ENCODE results near the gene RPL3.
"Not testable (repeated sequence)": the region's sequence is repeated elsewhere in the genome, so short reads cannot be mapped to it uniquely, and the experiment has no call there.

RPL3 gene

GRCh38 chr22:39327995-39328754, 8.8 kb upstream of the RPL3 start:
- Histone ChIP-seq H3K4me2 (ENCODE audit: low read length) (no peak overlapping the region), H3K36me3 (ENCODE audit: insufficient read depth, low read length) (no peaks in the 10 kb centered on the region), H3K9me3 (replicated peaks; ENCODE audit: low read length) (no peaks in the 10 kb centered on the region), H3K4me1 (ENCODE audit: control insufficient read depth, insufficient read depth, low read length) (peaks cover 7% of the 10 kb centered on the region), H3K27me3 (ENCODE audit: control insufficient read depth, insufficient read depth, low read length) (no peaks in the 10 kb centered on the region), H3K9ac (ENCODE audit: low read depth, low read length) (no peak overlapping the region), H3K4me3 (ENCODE audit: low read length) (no peak overlapping the region)

GRCh38 chr22:39325392-39325932, 6.0 kb upstream of the RPL3 start:
- Histone ChIP-seq H3K9me3 (replicated peaks; ENCODE audit: low read length) (no peaks in the 10 kb centered on the region), H3K4me2 (ENCODE audit: low read length) (no peak overlapping the region), H3K27me3 (ENCODE audit: control insufficient read depth, insufficient read depth, low read length) (no peaks in the 10 kb centered on the region), H3K4me3 (ENCODE audit: low read length) (no peak overlapping the region), H3K9ac (ENCODE audit: low read depth, low read length) (no peak overlapping the region), H3K36me3 (ENCODE audit: insufficient read depth, low read length) (no peaks in the 10 kb centered on the region), H3K4me1 (ENCODE audit: control insufficient read depth, insufficient read depth, low read length) (peaks cover 7% of the 10 kb centered on the region)

- peak overlapping the region; percentile 73 for H3K4me3 ChIP-seq (ENCODE audit: low read length)
- H3K4me2 ChIP-seq (ENCODE audit: low read length): peak overlapping the region; percentile 89
- not testable (repeated sequence) for H3K9me3 ChIP-seq (replicated peaks; ENCODE audit: low read length); H3K27me3 ChIP-seq (ENCODE audit: control insufficient read depth, insufficient read depth, low read length)
- peaks cover 36% of the 10 kb centered on the region for H3K36me3 ChIP-seq (ENCODE audit: insufficient read depth, low read length)
- H3K4me1 ChIP-seq (ENCODE audit: control insufficient read depth, insufficient read depth, low read length): peaks cover 13% of the 10 kb centered on the region
- peak overlapping the region; percentile 99 for H3K9ac ChIP-seq (ENCODE audit: low read depth, low read length)
Observed at GRCh38 chr22:39320616-39321029, 1.2 kb upstream of the RPL3 start.

GRCh38 chr22:39318507-39319283, 728 bp downstream of the RPL3 start:
- peak overlapping the region; percentile 89 for H3K4me2 ChIP-seq (ENCODE audit: low read length)
- H3K4me1 ChIP-seq (ENCODE audit: control insufficient read depth, insufficient read depth, low read length): peaks cover 27% of the 10 kb centered on the region
- peak overlapping the region; percentile 99 for H3K9ac ChIP-seq (ENCODE audit: low read depth, low read length)
- no peaks in the 10 kb centered on the region for H3K9me3 ChIP-seq (replicated peaks; ENCODE audit: low read length)
- peak overlapping the region; percentile 73 for H3K4me3 ChIP-seq (ENCODE audit: low read length)
- no peaks in the 10 kb centered on the region for H3K27me3 ChIP-seq (ENCODE audit: control insufficient read depth, insufficient read depth, low read length)
- peaks cover 56% of the 10 kb centered on the region for H3K36me3 ChIP-seq (ENCODE audit: insufficient read depth, low read length)

- Histone ChIP-seq H3K4me1 (ENCODE audit: control insufficient read depth, insufficient read depth, low read length) (peaks cover 30% of the 10 kb centered on the region), H3K9ac (ENCODE audit: low read depth, low read length) (peak overlapping the region; percentile 99), H3K9me3 (replicated peaks; ENCODE audit: low read length) (no peaks in the 10 kb centered on the region), H3K4me3 (ENCODE audit: low read length) (peak overlapping the region; percentile 73), H3K27me3 (ENCODE audit: control insufficient read depth, insufficient read depth, low read length) (no peaks in the 10 kb centered on the region), H3K36me3 (ENCODE audit: insufficient read depth, low read length) (peaks cover 63% of the 10 kb centered on the region), H3K4me2 (ENCODE audit: low read length) (peak overlapping the region; percentile 89)
Observed at GRCh38 chr22:39317775-39318506, 1.5 kb downstream of the RPL3 start.

- Histone ChIP-seq H3K36me3 (ENCODE audit: insufficient read depth, low read length) (peaks cover 70% of the 10 kb centered on the region), H3K4me1 (ENCODE audit: control insufficient read depth, insufficient read depth, low read length) (peaks cover 35% of the 10 kb centered on the region), H3K9ac (ENCODE audit: low read depth, low read length) (peak overlapping the region; percentile 99), H3K4me2 (ENCODE audit: low read length) (peak overlapping the region; percentile 89), H3K27me3 (ENCODE audit: control insufficient read depth, insufficient read depth, low read length) (no peaks in the 10 kb centered on the region), H3K4me3 (ENCODE audit: low read length) (peak overlapping the region; percentile 73), H3K9me3 (replicated peaks; ENCODE audit: low read length) (no peaks in the 10 kb centered on the region)
Observed at GRCh38 chr22:39317084-39317774, 2.2 kb downstream of the RPL3 start.

GRCh38 chr22:39316440-39317083, 2.9 kb downstream of the RPL3 start:
- Histone ChIP-seq H3K4me2 (ENCODE audit: low read length) (peak overlapping the region; percentile 89), H3K27me3 (ENCODE audit: control insufficient read depth, insufficient read depth, low read length) (no peaks in the 10 kb centered on the region), H3K36me3 (ENCODE audit: insufficient read depth, low read length) (peaks cover 77% of the 10 kb centered on the region), H3K4me3 (ENCODE audit: low read length) (peak overlapping the region; percentile 73), H3K4me1 (ENCODE audit: control insufficient read depth, insufficient read depth, low read length) (peaks cover 40% of the 10 kb centered on the region), H3K9me3 (replicated peaks; ENCODE audit: low read length) (no peaks in the 10 kb centered on the region), H3K9ac (ENCODE audit: low read depth, low read length) (peak overlapping the region; percentile 99)

- peaks cover 40% of the 10 kb centered on the region for H3K4me1 ChIP-seq (ENCODE audit: control insufficient read depth, insufficient read depth, low read length)
- H3K27me3 ChIP-seq (ENCODE audit: control insufficient read depth, insufficient read depth, low read length): no peaks in the 10 kb centered on the region
- H3K4me2 ChIP-seq (ENCODE audit: low read length): peak overlapping the region; percentile 89
- H3K4me3 ChIP-seq (ENCODE audit: low read length): peak overlapping the region; percentile 73
- peaks cover 80% of the 10 kb centered on the region for H3K36me3 ChIP-seq (ENCODE audit: insufficient read depth, low read length)
- H3K9me3 ChIP-seq (replicated peaks; ENCODE audit: low read length): no peaks in the 10 kb centered on the region
- peak overlapping the region; percentile 63 for H3K9ac ChIP-seq (ENCODE audit: low read depth, low read length)
Observed at GRCh38 chr22:39315389-39315788, 4.0 kb downstream of the RPL3 start.

- H3K9ac ChIP-seq (ENCODE audit: low read depth, low read length): peak overlapping the region; percentile 63
- no peaks in the 10 kb centered on the region for H3K9me3 ChIP-seq (replicated peaks; ENCODE audit: low read length)
- peaks cover 80% of the 10 kb centered on the region for H3K36me3 ChIP-seq (ENCODE audit: insufficient read depth, low read length)
- peak overlapping the region; percentile 73 for H3K4me3 ChIP-seq (ENCODE audit: low read length)
- H3K4me1 ChIP-seq (ENCODE audit: control insufficient read depth, insufficient read depth, low read length): peaks cover 50% of the 10 kb centered on the region
- no peaks in the 10 kb centered on the region for H3K27me3 ChIP-seq (ENCODE audit: control insufficient read depth, insufficient read depth, low read length)
- H3K4me2 ChIP-seq (ENCODE audit: low read length): peak overlapping the region; percentile 89
Observed at GRCh38 chr22:39314251-39314971, 5.0 kb downstream of the RPL3 start.

Measured in skeletal muscle satellite cell (primary cell).